CD14-positive monocyte (primary cell): ENCODE results near the gene MAT2A. TPM values are rescaled to one million over a fixed set of nuclear protein-coding genes. Genes with fewer than 3 reads are reported as not detected.
A peak's percentile ranks its signal among the peaks of the same experiment; 100 is the strongest.

Experiments
- DNase-seq, 3 donors: peaks; one replicate each; pipeline ENCODE4 v3.0.0-alpha.2; 2011 to 2022
- H2AFZ ChIP-seq: 2 replicates; pipeline ENCODE4 v1.6.0; 2012; ENCODE audit warnings: mild to moderate bottlenecking, low read depth, low read length, inconsistent platforms; ENCODE audit not compliant: insufficient read depth, poor library complexity, severe bottlenecking
- H3K27ac ChIP-seq, 2 donors: 1 replicate in 1 of 2; 2 replicates in 1 of 2; pipeline ENCODE4 v1.5.1; 2012 to 2013; ENCODE audit warnings: low read length in 2 of 2, control low read depth in 1 of 2, inconsistent platforms in 1 of 2, low read depth in 1 of 2, mild to moderate bottlenecking in 1 of 2
- H3K27me3 ChIP-seq, 2 donors: one replicate each; pipeline versions ENCODE4 v1.6.0 to v1.6.1; 2011 to 2013; ENCODE audit warnings: low read length in 2 of 2; ENCODE audit not compliant: control insufficient read depth in 2 of 2, insufficient read depth in 2 of 2
- H3K36me3 ChIP-seq, 2 donors: replicated peaks in 1 of 2; 1 replicate in 1 of 2; 2 replicates in 1 of 2; pipeline versions ENCODE4 v1.5.1 to v1.6.1; 2012 to 2013; ENCODE audit warnings: low read length in 2 of 2, control low read depth in 1 of 2, inconsistent platforms in 1 of 2, mild to moderate bottlenecking in 1 of 2; ENCODE audit not compliant: insufficient read depth in 2 of 2, control insufficient read depth in 1 of 2
- H3K4me1 ChIP-seq, 2 donors: 1 replicate in 1 of 2; 2 replicates in 1 of 2; pipeline versions ENCODE4 v1.5.1 to v1.6.1; 2012 to 2013; ENCODE audit warnings: low read length in 2 of 2, control low read depth in 1 of 2, inconsistent platforms in 1 of 2, mild to moderate bottlenecking in 1 of 2, moderate library complexity in 1 of 2; ENCODE audit not compliant: insufficient read depth in 2 of 2, control insufficient read depth in 1 of 2
- H3K4me2 ChIP-seq: replicated peaks from 2 replicates; pipeline ENCODE3; 2012; ENCODE audit warnings: low read length, moderate library complexity, mild to moderate bottlenecking; ENCODE audit not compliant: poor library complexity, severe bottlenecking; ENCODE audit errors: extremely low read depth
- H3K4me3 ChIP-seq, 3 experiments: fragments of 200-600 bp in 1 of 3; sonication (generic) in 1 of 3; replicated peaks in 1 of 3; 1 replicate in 2 of 3; 2 replicates in 1 of 3; pipeline ENCODE4 v1.5.1; 2011 to 2013; ENCODE audit warnings: low read length in 3 of 3, mild to moderate bottlenecking in 3 of 3, control low read depth in 2 of 3, low read depth in 2 of 3, inconsistent platforms in 1 of 3, moderate library complexity in 1 of 3
- H3K79me2 ChIP-seq: 2 replicates; pipeline ENCODE4 v1.6.0; 2012; ENCODE audit warnings: mild to moderate bottlenecking, control low read depth, inconsistent platforms, low read length, moderate library complexity; ENCODE audit not compliant: insufficient read depth
- H3K9ac ChIP-seq: 2 replicates; pipeline ENCODE4 v1.6.0; 2017; ENCODE audit warnings: low read length, mild to moderate bottlenecking; ENCODE audit not compliant: insufficient read depth, poor library complexity, severe bottlenecking
- H3K9me3 ChIP-seq, 2 donors: replicated peaks in 1 of 2; 1 replicate in 1 of 2; 2 replicates in 1 of 2; pipeline versions ENCODE4 v1.5.1 to v1.6.1; 2012 to 2013; ENCODE audit warnings: low read length in 2 of 2, control low read depth in 1 of 2; ENCODE audit not compliant: control insufficient read depth in 1 of 2, insufficient read depth in 1 of 2
- H4K20me1 ChIP-seq: 2 replicates; pipeline ENCODE4 v1.6.0; 2012; ENCODE audit warnings: mild to moderate bottlenecking, low read length, control low read depth, moderate library complexity; ENCODE audit not compliant: insufficient read depth
- H3K27ac Mint-ChIP-seq, 7 donors: one replicate each; pipeline ENCODE4 v1.8.0; 2020; ENCODE audit warnings: mild to moderate bottlenecking in 7 of 7, mixed read lengths in 7 of 7, moderate library complexity in 6 of 7, inconsistent platforms in 2 of 7
- H3K27me3 Mint-ChIP-seq, 3 donors: one replicate each; pipeline ENCODE4 v1.8.0; 2021 to 2022; ENCODE audit warnings: low read depth in 3 of 3, mild to moderate bottlenecking in 3 of 3, mixed read lengths in 3 of 3, moderate library complexity in 3 of 3, inconsistent platforms in 1 of 3
- H3K36me3 Mint-ChIP-seq, 2 donors: one replicate each; pipeline ENCODE4 v1.8.0; 2020; ENCODE audit warnings: mixed read lengths in 2 of 2, inconsistent platforms in 1 of 2, mild to moderate bottlenecking in 1 of 2
- H3K4me1 Mint-ChIP-seq: one replicate; pipeline ENCODE4 v1.8.0; 2020; ENCODE audit warnings: mild to moderate bottlenecking, mixed read lengths
- H3K4me3 Mint-ChIP-seq, 2 donors: one replicate each; pipeline ENCODE4 v1.8.0; 2020; ENCODE audit warnings: mild to moderate bottlenecking in 2 of 2, mixed read lengths in 2 of 2, moderate library complexity in 1 of 2
- H3K9me3 Mint-ChIP-seq, 7 donors: one replicate each; pipeline ENCODE4 v1.8.0; 2020 to 2022; ENCODE audit warnings: mixed read lengths in 7 of 7, mild to moderate bottlenecking in 6 of 7, moderate library complexity in 6 of 7, inconsistent platforms in 2 of 7
- WGBS: methylation state at CpG from one replicate; pipeline ENCODE4 v1.1.5; 2013; ENCODE audit warnings: missing lambda C conversion rate; ENCODE audit not compliant: insufficient coverage; 5-methylcytosine and 5-hydroxymethylcytosine counted together
- intact Hi-C, 2 donors: fragments of 100-400 bp; cut with micrococcal nuclease; formaldehyde crosslinking; loops; one replicate each; pipeline versions ENCODE4 v1.15.0 to v1.15.1; 2023
- polyA plus RNA-seq, 3 donors: library from polyadenylated mRNA; depleted of rRNA in 1 of 3; unstranded in 2 of 3; stranded (reverse) in 1 of 3; fragments of 300-500 nt in 2 of 3; fragments of >200 nt in 1 of 3; fragmentation: Illumina TruSeq in 2 of 3; gene quantifications; 1 replicate in 2 of 3; 2 replicates in 1 of 3; pipeline ENCODE4 v1.2.3, GENCODE V29; 2012 to 2021
- TF ChIP-seq, protein P1 (sequence below): fragments of 200-600 bp; IDR thresholded peaks from one replicate; pipeline ENCODE4 v1.8.0; 2022; ENCODE audit warnings: antibody characterized with exemption, mild to moderate bottlenecking

MAT2A gene
- polyA plus RNA-seq, 3 donors: 97.0 to 454 (median 117) TPM

DNA sequence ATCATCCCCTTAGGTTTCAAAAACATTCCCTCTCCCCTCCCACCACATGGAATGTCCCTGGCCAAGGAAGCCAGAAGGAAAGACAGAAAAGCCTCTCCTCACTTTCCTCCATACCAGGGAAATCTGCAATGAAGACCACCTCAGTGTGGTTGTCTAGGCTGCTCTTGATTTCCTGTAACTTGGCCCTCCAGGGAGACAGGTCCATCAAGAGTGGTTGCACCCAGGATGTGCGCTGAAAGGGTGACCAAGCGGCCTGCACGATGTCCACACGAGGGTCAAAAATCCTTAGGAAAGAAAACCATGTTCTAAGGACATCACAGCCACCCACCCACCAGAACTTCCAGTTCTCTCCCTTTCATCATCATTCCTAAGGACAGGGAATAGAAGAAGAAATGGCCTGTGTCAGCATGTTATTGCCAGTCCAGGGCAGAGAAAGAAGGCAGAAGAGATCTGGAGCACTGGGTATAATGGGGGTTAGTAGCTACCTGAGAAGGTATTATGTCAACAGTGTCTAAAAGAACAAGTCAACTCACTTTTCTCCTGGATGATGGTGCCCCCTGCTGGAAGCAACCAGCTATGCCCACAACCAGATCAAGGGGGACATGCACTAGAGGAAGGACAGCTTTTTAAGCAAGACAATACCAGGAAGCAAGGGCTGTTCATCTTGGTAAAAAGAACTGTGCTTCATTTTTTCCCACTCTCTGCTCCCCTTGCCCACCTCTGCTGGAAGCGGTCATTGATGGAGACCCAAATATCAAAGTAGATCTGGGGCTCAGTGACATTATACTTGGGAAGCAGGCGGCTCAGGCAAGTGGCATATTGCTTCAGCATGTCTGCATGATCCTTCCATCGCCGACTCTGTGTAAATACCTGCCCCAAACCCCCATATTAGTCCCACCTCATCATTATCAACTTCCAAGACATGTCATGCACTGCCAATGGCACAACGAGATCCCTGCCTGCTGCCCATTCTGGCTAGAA lies 13.0 kb downstream of the MAT2A start:
- peaks cover 28% of the 10 kb centered on the region for H3K4me1 Mint-ChIP-seq
- Histone ChIP-seq H3K36me3 (peaks cover 49 to 82% of the 10 kb centered on the region in 2 donors), H3K27me3 (no peaks in the 10 kb centered on the region), H4K20me1 (peaks cover 2% of the 10 kb centered on the region), H3K4me3 (no peak overlapping the region), H3K9ac (no peak overlapping the region), H3K27ac (peak overlapping the region in 1 of 2 donors; percentile 61), H2AFZ (no peak overlapping the region), H3K4me2 (no peak overlapping the region), H3K79me2 (peaks cover 10% of the 10 kb centered on the region), H3K9me3 (no peaks in the 10 kb centered on the region), H3K4me1 (peaks cover 19 to 27% of the 10 kb centered on the region in 2 donors)
- WGBS: 58% methylated on average over 3 of the region's 9 CpGs
- H3K27me3 Mint-ChIP-seq: peaks cover 0 to 2% (median 0%) of the 10 kb centered on the region in 3 donors
- TF ChIP-seq, protein P1, sequence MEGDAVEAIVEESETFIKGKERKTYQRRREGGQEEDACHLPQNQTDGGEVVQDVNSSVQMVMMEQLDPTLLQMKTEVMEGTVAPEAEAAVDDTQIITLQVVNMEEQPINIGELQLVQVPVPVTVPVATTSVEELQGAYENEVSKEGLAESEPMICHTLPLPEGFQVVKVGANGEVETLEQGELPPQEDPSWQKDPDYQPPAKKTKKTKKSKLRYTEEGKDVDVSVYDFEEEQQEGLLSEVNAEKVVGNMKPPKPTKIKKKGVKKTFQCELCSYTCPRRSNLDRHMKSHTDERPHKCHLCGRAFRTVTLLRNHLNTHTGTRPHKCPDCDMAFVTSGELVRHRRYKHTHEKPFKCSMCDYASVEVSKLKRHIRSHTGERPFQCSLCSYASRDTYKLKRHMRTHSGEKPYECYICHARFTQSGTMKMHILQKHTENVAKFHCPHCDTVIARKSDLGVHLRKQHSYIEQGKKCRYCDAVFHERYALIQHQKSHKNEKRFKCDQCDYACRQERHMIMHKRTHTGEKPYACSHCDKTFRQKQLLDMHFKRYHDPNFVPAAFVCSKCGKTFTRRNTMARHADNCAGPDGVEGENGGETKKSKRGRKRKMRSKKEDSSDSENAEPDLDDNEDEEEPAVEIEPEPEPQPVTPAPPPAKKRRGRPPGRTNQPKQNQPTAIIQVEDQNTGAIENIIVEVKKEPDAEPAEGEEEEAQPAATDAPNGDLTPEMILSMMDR: peak; percentile 89
- H3K36me3 Mint-ChIP-seq: peaks cover 62 to 82% of the 10 kb centered on the region in 2 donors
- no peak overlapping the region for H3K4me3 Mint-ChIP-seq
- no peaks in the 10 kb centered on the region for H3K9me3 Mint-ChIP-seq
- intact Hi-C loops: loop anchor here (1.0 to 5.0 kb wide), 4 partner anchors 131 to 161 kb away; no protein-coding TSS in a partner anchor
- peak overlapping the region; percentile 3 to 80 (median 67) for H3K27ac Mint-ChIP-seq
- DNase-seq: peak; percentile 71 to 83 (median 79)

DNA sequence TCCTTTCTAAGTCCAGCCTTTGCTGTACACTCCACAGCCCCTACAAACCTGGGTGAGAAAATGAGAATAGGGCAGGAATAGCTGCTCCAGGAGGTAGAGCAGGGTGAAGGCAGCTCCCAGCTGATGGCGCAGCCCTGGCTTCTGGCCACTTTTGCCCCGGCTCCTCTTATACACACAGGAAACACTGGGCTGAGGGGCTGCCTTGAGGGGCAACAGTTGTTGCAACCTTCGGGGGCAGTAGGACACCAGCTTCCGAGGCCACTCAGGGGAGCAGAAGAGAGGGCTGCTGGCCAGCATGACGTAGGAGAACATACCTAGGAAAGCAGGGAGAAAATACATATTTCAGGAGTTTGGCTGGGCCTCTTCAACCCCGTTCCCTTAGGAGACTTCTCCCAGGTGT lies 14.2 kb downstream of the MAT2A start:
- Histone ChIP-seq H3K4me2 (no peak overlapping the region), H2AFZ (no peak overlapping the region), H3K36me3 (peaks cover 48 to 80% of the 10 kb centered on the region in 2 donors), H3K4me1 (peaks cover 19 to 27% of the 10 kb centered on the region in 2 donors), H3K9ac (no peak overlapping the region), H3K27ac (no peak overlapping the region), H3K9me3 (no peaks in the 10 kb centered on the region), H4K20me1 (no peaks in the 10 kb centered on the region), H3K4me3 (no peak overlapping the region), H3K79me2 (peaks cover 20% of the 10 kb centered on the region), H3K27me3 (no peaks in the 10 kb centered on the region)
- peaks cover 0 to 2% (median 0%) of the 10 kb centered on the region in 3 donors for H3K27me3 Mint-ChIP-seq
- TF ChIP-seq, protein P1: no peak
- H3K27ac Mint-ChIP-seq: no peak overlapping the region
- peaks cover 65 to 88% of the 10 kb centered on the region in 2 donors for H3K36me3 Mint-ChIP-seq
- no peak overlapping the region for H3K4me3 Mint-ChIP-seq
- no peak for DNase-seq
- H3K4me1 Mint-ChIP-seq: peaks cover 28% of the 10 kb centered on the region
- WGBS: 92% methylated on average over 3 of the region's 6 CpGs
- intact Hi-C loops: loop anchor here in 1 of 2 donors (2.0 to 5.0 kb wide), 2 partner anchors 132 to 151 kb away; no protein-coding TSS in a partner anchor
- H3K9me3 Mint-ChIP-seq: no peaks in the 10 kb centered on the region
